Measurements from ENCODE around the gene RFK.
"Not testable (repeated sequence)": the region's sequence is repeated elsewhere in the genome, so short reads cannot be mapped to it uniquely, and the experiment has no call there.

Gene RFK

DNA sequence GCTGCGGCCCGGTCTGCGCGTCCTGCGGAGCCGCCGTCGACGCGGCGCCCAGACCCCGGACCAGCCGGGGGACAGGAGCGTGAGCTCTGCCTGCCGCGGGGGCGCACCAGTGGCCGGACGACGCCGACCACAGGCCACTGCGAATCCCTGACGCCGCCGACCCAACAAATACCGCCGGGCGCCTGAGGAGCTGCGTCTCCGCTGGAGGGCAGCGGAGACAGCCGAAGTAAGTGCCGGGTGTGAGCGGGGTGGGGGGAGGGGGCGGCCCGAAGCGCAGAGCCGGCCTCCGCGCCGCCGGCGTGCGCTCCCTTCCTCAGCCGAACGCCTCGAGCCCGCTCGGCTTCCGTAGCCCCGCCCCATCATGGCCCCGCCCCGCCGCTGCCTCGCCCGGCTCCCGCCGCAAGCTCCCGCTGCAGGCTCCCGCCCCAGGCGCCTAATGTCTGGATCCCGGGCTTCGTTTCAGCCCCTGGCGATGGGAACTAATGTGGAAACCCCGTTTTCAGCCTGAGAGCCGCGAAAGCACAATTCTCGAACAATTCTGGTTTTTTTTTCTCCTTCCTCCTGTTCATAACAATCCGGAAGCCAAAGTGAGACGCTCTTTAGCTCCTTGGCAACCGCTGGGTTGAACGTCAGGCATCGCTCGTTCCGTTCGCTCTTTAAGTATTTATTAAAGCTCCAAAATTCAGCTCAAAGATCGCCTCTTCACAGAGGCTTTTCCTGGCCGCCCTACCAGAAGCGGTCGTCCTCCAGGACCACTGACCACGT is at the start of gene RFK:
RFK (minus strand) TSS at position 232 of the 765 bp plus-strand sequence. CDS start 255 bp downstream, outside the sequence.
- in situ Hi-C loops (cut with HindIII; ENCODE audit: low pct_unique_long_range_greater_than_20kb, low sequenced_read_pairs): no loop called here
- no peak for TF ChIP-seq JUND (IDR thresholded peaks at IDR 0.05; ENCODE audit: low read depth)
- peak; percentile 73 to 88 for DNase-seq (ENCODE audit: low read depth in 1 of 2, low spot score in 1 of 2)

DNA sequence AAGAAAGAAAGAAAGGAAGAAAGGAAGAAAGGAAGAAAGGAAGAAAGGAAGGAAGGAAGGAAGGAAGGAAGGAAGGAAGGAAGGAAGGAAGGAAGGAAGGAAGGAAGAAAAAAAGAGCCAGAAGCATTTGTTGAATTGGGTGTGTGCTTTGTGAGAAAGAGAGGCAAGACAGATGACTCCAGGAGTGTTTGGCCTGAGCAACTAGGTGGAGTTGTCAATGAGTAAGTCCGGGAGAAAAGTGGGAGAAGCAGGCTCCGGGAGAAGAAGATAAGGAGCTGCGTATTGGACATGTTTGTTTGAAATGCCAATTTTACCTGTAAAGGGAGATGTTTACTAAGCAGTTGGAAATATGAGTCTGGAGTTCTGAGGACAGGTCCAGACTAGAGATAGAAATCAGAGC is 49.7 kb upstream of the RFK start:
- no peak for TF ChIP-seq JUND (IDR thresholded peaks at IDR 0.05; ENCODE audit: low read depth)
- no peak for DNase-seq (ENCODE audit: low read depth in 1 of 2, low spot score in 1 of 2)
- in situ Hi-C loops (cut with HindIII; ENCODE audit: low pct_unique_long_range_greater_than_20kb, low sequenced_read_pairs): no loop called here

DNA sequence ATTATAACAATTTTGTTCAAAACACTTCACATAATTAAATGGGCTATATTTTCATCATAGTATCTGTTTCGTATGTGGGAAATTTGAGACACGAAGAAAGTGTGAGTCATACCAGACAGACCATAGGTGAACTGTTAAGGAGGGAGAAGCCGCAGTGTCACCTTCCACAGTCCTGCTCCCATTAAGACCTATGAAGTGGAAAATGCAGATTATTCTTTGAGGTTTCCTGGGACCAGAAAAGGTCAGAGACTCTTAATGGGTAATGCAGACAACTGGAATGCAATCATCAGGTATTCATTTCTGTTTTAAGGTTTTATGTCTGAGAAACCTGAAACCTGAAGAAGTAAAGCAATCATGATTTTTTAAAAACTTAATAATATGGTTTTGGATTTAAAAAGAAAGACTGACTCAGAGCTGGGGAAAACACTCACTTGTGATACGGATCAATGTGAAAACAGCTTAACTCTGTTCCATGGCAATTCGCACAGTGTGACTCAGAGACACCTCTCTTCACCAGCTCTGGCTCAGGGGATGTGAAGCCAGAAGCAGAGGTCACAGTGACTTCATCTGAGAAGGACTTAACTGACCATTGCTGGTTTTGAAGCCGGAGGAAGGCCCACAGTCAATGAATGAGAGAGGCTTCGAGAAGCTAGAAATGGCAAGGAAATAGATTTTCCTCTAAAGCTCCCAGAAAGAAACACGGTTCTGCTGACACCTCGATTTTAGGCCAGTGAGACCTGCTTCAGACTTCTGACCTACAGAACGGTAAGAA is 47.5 kb upstream of the RFK start:
- DNase-seq (ENCODE audit: low read depth in 1 of 2, low spot score in 1 of 2): no peak
- no peak for TF ChIP-seq JUND (IDR thresholded peaks at IDR 0.05; ENCODE audit: low read depth)
- in situ Hi-C loops (cut with HindIII; ENCODE audit: low pct_unique_long_range_greater_than_20kb, low sequenced_read_pairs): no loop called here

DNA sequence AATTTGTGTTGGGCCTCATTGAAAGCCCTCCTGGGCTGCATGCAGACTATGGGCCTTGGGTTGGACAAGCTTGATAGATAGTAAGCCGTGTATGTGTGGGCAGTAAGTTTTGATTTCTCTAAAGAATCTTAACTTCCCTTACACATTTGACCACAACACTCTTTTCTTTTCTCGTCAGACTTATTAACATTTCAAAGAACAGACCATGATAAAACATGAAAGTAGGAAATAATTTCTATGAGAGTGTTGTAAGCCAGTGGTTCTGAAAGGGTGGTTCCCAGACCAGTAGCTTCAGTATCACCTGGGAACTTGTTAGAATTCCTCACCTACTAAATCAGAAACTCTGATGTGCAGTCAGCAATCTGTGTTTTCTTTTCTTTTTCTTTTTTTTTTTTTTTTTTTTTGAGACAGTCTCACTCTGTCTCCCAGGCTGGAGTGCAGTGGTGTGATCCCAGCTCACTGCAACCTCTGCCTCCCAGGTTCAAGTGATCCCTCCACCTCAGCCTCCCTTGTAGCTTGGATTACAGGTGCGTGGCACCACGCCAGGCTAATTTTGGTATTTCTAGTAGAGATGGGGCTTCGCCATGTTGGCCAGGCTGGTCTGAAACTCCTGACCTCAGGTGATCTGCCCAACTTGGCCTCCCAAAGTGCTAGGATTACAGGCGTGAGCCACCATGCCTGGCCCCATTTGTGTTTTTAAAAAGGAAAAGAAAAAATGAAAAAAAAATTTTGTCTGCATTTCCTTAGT is 44.8 kb upstream of the RFK start:
- DNase-seq (ENCODE audit: low read depth in 1 of 2, low spot score in 1 of 2): no peak
- in situ Hi-C loops (cut with HindIII; ENCODE audit: low pct_unique_long_range_greater_than_20kb, low sequenced_read_pairs): no loop called here
- TF ChIP-seq JUND (IDR thresholded peaks at IDR 0.05; ENCODE audit: low read depth): no peak

DNA sequence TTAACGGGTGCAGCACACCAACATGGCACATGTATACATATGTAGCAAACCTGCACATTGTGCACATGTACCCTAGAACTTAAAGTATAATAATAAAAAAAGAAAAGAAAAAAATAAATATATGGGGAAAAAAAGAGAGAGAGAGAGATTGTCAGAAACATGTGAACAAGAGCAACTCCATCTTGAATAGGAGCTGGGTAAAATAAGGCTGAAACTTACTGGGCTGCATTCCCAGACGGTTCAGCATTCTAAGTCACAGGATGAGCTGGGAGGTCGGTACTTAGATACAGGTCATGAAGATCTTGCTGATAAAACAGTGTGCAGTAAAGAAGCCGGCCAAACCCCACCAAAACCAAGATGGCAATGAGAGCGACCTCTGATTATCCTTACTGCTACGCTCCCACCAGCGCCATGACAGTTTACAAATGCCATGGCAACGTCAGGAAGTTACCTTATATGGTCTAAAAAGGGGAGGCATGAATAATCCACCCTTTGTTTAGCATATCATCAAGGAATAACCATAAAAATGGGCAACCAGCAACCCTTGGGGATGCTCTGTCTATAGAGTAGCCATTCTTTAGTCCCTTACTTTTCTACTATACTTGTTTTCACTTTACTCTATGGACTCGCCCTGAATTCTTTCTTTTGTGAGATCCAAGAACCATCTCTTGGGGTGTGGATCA is 42.9 kb upstream of the RFK start:
- in situ Hi-C loops (cut with HindIII; ENCODE audit: low pct_unique_long_range_greater_than_20kb, low sequenced_read_pairs); DNase-seq (ENCODE audit: low read depth in 1 of 2, low spot score in 1 of 2): not testable (repeated sequence)

DNA sequence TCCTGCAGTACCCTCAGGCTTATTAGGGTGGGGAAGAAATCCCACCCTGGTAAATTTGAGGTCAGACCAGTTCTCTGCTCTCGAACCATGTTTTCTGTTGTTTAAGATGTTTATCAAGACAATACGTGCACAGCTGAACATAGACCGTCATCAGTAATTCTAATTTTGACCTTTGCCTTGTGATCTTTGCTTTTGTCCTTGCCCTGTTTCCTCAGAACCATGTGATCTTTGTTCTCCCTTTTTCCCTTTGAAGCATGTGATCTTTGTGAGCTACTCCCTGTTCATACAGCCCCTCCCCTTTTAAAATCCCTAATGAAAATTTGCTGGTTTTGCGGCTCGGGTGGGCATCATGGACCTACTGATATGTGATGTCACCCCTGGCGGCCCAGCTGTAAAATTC is 40.7 kb upstream of the RFK start:
- DNase-seq (ENCODE audit: low read depth in 1 of 2, low spot score in 1 of 2); in situ Hi-C loops (cut with HindIII; ENCODE audit: low pct_unique_long_range_greater_than_20kb, low sequenced_read_pairs): not testable (repeated sequence)

DNA sequence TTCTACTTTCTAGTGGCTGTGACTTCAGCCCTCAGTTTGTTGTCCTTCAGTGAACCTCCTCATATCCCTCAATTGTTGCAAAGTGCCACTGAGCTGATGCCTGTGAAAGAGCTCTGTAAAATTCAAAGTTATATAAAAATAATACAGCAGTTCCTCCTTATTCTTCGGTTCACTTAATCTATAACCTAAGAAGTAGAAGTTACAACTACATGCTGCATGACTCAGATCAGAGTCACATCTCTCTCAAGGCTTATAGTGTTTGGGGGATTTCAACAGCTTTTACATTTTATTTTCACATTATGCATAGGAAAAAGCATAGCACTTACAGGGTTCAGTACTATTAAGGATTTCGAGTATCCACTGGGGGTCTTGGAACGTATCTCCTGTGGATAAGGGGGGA is 39.6 kb upstream of the RFK start:
- in situ Hi-C loops (cut with HindIII; ENCODE audit: low pct_unique_long_range_greater_than_20kb, low sequenced_read_pairs): no loop called here
- no peak for DNase-seq (ENCODE audit: low read depth in 1 of 2, low spot score in 1 of 2)
- TF ChIP-seq JUND (IDR thresholded peaks at IDR 0.05; ENCODE audit: low read depth): no peak

DNA sequence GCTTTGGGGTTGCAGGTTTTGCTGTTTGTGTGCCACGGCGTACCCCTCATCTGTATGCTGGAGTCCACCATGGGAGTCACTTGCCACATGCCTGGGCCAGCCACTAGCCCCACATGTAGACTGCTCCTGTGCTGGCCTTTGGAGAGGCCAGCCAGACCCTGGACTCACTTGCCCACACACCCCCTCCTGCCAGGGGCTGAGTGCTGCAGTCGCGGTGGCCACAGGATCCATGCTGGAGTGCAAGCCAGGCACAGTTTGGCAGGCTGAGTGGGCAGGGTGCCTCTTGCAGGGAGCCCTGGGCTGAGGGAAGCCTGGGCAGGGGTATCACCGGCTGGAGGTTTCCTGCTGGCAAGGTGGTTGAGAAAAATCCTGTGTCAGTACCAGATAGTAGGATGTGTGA is 39.2 kb upstream of the RFK start:
- in situ Hi-C loops (cut with HindIII; ENCODE audit: low pct_unique_long_range_greater_than_20kb, low sequenced_read_pairs): no loop called here
- TF ChIP-seq JUND (IDR thresholded peaks at IDR 0.05; ENCODE audit: low read depth): no peak
- no peak for DNase-seq (ENCODE audit: low read depth in 1 of 2, low spot score in 1 of 2)

DNA sequence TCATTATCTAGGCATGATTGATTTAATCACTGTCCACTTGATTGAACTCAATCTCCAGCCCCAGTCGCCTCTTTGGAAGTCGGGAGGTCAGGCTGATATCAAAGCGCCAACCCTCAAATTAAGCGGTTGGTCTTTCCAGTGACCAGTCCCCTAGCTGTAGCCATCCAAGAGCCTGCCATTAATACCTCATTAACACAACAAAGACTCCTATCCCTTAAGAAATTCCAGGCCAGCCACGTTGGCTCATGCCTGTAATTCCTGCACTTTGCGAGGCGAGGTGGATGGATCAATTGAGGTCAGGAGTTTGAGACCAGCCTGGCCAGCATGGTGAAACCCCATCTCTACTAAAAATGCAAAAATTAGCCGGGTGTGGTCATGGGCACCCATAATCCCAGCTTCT is 37.4 kb upstream of the RFK start:
- in situ Hi-C loops (cut with HindIII; ENCODE audit: low pct_unique_long_range_greater_than_20kb, low sequenced_read_pairs): no loop called here
- no peak for TF ChIP-seq JUND (IDR thresholded peaks at IDR 0.05; ENCODE audit: low read depth)
- DNase-seq (ENCODE audit: low read depth in 1 of 2, low spot score in 1 of 2): no peak

DNA sequence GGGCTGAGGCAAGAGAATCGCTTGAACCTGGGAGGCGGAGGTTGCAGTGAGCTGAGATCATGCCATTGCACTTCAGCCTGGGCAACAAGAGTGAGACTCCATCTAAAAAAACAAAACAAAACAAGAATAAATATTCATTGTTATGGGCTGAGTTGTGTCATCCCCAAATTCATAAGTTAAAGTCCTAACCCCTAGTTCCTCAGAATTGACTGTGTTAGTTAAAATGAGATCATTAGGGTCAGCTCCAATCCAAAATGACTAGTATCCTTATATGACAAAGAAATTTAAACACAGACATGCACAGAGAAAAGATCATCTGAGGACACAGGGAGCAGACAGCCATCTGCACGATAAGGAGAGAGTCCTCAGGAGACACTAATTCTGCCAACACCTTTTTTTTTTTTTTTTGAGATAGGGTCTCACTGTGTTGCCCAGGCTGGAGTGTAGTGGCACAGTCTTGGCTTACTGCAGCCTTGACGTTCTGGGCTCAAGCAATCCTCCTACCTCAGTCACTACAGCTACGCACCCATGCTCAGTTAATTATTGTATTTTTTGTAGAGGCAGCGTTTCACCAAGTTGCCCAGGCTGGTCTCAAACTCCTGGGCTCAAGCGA is 32.7 kb upstream of the RFK start:
- in situ Hi-C loops (cut with HindIII; ENCODE audit: low pct_unique_long_range_greater_than_20kb, low sequenced_read_pairs): no loop called here
- TF ChIP-seq JUND (IDR thresholded peaks at IDR 0.05; ENCODE audit: low read depth): no peak
- no peak for DNase-seq (ENCODE audit: low read depth in 1 of 2, low spot score in 1 of 2)

DNA sequence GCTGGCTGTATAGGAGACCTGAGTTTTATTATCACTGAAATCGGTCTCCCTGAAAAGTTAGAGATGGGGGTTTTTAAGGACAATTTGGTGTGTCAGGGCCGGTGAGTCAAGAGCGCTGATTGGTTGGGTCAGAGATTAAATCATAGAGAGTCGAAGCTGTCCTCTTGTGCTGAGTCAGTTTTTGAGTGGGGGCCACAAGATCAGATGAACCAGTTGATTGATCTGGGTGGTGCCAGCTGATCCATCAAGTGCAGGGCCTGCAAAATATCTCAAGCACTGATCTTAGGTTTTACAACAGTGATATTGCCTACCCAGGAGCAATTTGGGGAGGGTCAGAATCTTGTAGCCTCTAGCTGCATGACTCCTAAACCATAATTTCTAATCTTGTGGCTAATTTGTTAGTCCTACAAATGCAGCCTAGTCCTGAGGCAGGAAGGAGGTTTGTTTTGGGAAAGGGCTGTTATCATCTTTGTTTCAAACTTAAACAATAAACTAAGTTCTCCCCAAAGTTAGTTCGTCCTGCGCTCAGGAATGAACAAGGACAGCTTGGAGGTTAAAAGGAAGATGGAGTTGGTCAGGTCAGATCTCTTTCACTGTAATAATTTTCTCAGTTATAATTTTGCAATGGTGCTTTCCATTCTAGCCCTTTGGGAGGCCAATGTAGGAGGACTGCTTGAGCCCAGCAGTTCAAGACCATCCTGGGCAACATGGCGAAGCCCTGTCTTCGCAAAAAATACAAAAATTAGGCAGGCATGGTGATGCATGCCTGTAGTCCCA is 31.6 kb upstream of the RFK start:
- TF ChIP-seq JUND (IDR thresholded peaks at IDR 0.05; ENCODE audit: low read depth): no peak
- DNase-seq (ENCODE audit: low read depth in 1 of 2, low spot score in 1 of 2): no peak
- in situ Hi-C loops (cut with HindIII; ENCODE audit: low pct_unique_long_range_greater_than_20kb, low sequenced_read_pairs): no loop called here

Data from T47D (cell line).